HG02642 (cell line): Measurements from ENCODE around the gene NDUFS8.

Experiments used
- ATAC-seq: cut with Tn5 transposase; IDR thresholded peaks from one replicate; pipeline ENCODE4 v1.9.1; 2021; ENCODE audit warnings: mild to moderate bottlenecking; ENCODE audit not compliant: unreplicated experiment, poor library complexity

The NDUFS8 gene

GRCh38 chr11:68014947-68015447 lies 15.5 kb upstream of the NDUFS8 start:
- ATAC-seq: no peak

- no peak for ATAC-seq
Observed at GRCh38 chr11:68015467-68015866, 15.0 kb upstream of the NDUFS8 start.

DNA sequence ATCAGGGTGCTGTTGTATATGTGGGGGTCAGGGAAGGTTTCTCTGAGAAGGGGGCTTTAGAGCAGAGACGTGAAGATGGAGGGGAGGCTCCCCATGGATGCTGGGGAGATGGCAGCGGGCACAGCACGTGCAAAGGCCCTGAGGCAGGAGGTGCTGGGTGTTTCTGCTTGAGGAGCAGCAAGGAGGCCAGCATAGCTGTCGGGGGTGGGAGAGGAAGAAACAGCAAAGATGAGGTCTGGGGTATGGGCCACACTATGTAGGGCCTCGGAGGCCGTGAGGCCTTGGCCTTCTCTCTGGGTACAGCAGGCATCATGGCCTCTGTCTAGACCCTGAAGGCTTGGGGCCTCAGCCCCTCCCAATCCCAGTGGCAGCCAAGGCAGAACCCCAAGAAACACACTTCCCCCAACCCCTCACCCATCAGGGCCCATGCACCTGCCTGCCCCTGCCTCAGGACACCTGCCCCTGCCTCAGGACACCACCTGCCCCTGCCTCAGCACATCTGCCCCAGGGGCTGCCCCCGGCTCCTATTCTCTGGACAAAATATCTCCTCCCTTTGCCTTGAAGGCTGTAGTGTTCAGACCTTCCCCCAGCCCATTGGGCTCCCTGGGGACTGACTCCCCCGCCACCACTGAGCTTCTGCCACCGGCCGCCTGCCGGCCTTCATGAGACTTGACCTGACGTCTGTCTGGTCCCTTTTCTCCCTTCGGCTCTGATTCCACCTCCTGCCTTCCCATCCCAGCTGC lies 14.1 kb upstream of the NDUFS8 start:
- ATAC-seq: no peak

GRCh38 chr11:68016904-68017817 lies 13.3 kb upstream of the NDUFS8 start:
- no peak for ATAC-seq

DNA sequence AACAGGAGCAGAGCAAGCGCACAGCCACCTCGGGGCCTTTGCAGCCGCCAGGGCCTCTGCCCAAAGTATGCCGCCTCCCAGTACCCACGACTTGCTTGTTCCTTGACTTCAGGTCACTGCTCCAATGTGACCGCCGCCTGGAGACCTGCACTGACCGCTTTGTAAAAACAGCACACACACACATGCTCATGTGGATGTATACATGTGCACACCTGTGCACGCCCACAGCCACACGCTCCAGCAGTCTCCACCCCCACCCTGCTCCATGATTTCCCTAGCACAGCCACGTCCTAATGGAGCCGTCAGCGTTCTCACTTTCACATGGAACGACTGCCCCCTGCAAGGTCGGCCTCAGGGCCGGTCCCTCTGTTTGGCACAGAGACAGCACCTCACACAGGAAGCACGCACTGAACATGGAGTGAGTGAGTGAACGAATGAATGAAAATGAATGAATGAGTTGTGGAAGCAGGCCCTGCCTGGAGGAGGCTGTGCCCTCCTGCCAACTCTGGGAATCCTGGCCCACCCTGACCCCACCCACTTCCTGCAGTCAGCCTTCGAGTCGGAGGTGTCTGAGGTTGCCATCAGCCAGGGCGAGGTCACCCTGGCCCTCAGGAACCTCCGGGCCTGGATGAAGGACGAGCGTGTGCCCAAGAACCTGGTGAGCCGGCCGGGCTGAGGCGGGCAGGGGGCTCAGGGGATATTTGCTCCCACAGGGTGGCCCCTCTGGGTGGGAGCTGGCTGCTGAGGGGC lies 12.3 kb upstream of the NDUFS8 start:
- ATAC-seq: no peak

DNA sequence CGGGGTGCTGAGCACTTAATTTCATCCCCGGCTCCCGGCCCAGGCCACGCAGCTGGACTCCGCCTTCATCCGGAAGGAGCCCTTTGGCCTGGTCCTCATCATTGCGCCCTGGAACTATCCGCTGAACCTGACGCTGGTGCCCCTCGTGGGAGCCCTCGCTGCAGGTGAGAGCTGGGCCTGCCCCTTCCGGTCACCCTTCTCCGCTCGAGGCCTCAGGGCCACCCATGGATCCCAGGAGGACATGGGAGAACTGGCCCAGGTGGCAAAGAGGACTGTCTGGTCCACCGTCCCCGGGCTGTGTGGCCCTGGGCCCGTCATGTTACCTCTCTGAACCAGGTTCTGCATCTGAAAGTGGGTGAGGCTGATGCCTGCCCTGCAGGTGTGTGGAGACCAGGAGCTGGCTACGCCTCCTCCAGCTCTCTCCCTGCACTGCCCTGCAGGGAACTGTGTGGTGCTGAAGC lies 11.7 kb upstream of the NDUFS8 start:
- no peak for ATAC-seq

DNA sequence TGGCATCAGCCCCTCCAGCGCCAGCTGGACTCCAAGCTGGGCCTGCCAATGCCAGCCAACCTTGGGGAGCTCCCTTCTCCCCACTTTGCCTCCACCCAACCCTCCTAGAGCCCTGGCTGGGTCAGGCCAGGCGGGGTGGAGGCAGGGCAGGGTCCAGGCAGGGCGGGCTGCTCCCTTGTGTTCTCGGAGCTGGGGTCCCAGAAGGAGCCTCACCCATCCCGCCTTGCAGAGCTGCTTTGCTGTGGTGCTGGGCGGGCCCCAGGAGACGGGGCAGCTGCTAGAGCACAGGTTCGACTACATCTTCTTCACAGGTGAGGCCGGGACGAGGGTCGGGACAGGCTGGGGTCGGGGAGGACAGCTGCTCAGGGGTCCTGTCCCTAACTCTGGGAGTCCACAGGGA lies 11.0 kb upstream of the NDUFS8 start:
- ATAC-seq: no peak

DNA sequence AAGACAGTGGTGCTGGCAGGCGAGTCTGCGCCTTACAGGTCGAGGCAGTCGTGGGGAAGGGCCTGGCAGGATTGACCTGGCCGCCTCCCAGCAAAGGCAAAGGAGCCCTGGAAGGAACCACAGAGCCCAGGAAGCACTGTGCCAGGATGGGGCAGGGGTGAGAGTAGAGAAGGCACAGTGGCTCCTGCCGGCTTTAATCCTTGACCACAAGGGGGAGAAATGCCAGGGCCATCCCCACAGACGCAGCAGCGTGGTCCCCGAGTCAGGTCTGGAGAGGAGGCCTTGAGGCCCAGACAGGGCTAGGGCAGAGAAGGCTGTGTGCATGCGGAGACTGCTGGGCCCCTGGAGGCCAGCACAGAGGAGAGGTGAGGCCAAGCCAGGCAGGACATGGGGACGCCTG lies 9.9 kb upstream of the NDUFS8 start:
- no peak for ATAC-seq

DNA sequence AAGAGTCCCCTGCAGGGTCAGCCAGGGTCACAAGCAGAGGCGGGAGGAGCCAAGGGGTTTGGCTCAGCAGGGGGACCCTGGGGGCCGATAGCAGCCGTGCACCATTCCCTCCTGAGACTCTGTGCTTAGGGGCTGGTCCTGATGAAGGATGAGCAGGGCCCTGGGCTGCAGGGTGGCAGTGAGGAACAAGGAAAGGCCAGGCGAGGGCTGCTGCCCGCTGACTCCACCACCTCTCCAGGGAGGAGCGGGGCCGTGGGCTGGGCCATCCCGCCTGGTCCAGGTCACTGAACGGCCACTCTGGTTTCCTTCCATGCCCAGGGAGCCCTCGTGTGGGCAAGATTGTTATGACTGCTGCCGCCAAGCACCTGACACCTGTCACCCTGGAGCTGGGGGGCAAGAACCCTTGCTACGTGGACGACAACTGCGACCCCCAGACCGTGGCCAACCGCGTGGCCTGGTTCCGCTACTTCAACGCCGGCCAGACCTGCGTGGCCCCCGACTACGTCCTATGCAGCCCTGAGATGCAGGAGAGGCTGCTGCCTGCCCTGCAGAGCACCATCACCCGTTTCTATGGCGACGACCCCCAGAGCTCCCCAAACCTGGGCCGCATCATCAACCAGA lies 9.2 kb upstream of the NDUFS8 start:
- no peak for ATAC-seq

DNA sequence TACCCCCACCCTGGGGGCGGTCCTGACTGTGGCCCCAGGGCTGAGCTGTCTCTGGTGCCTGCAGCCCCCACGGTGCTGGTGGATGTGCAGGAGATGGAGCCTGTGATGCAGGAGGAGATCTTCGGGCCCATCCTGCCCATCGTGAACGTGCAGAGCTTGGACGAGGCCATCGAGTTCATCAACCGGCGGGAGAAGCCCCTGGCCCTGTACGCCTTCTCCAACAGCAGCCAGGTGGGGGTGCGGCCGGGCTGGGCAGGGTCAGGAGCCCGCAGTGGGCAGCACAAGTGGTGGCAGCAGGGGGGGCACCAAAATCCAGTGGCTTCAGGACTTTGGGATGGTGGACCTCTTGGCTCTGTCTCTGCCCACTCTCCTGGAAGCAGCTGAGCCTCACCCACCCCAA lies 8.0 kb upstream of the NDUFS8 start:
- ATAC-seq: no peak

- no peak for ATAC-seq
Observed at GRCh38 chr11:68024508-68024907, 6.0 kb upstream of the NDUFS8 start.

GRCh38 chr11:68025047-68025446 lies 5.4 kb upstream of the NDUFS8 start:
- ATAC-seq: no peak

- ATAC-seq: no peak
Observed at GRCh38 chr11:68026391-68027105, 3.9 kb upstream of the NDUFS8 start.

- ATAC-seq: no peak
Observed at GRCh38 chr11:68027667-68028066, 2.8 kb upstream of the NDUFS8 start.

DNA sequence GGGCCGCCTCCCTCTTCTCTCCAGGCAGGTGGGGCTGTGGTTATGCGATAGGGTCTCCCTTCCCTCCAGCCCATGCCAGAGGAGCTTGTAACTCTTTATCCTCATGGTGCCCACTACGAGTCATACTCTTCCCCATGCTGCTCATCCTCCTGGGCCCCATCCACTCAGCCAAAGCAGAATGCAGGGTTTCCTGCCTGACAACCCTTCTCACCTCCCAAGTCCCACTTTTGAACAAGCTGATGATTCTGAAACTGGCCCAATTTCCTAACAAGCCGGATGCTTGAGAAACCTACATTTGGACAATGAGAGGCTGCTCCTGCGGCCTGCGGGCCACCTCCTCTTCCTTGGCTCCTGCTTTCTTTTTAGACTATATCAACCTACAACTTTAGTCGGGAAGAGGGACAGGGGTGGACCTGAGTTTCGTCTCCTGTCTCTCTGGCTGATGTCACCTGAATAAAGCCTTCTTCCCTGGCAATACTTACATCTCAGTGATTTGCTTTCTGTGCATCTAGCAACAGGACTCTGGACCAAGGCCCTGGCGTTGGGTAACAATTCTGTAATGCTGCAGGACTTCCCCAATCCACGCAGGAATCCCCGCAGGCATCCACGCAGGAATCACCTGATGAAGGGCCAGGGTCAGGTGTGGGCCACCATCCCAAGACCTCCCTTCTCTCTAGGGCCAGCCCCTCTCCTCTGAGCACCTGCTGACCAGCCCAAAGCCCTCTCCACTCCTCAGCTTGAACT lies 1.5 kb upstream of the NDUFS8 start:
- ATAC-seq: no peak

DNA sequence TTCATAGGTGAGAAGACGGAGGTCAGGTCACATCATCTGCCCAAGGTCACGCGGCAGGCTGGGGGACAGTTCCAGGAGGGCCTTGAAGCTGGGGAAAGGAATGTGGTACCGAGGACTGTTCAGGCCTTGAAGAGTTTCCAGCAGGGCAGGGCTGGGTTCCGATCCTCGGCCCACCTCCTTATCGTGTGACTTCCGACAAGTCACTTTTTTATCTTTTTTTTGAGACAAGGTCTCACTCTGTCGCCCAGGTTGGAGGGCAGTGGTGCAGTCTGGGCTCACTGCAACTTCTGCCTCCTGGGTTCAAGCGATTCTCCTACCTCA lies 623 bp downstream of the NDUFS8 start:
- ATAC-seq: no peak

GRCh38 chr11:68032003-68032402 lies 1.5 kb downstream of the NDUFS8 start:
- ATAC-seq: no peak

DNA sequence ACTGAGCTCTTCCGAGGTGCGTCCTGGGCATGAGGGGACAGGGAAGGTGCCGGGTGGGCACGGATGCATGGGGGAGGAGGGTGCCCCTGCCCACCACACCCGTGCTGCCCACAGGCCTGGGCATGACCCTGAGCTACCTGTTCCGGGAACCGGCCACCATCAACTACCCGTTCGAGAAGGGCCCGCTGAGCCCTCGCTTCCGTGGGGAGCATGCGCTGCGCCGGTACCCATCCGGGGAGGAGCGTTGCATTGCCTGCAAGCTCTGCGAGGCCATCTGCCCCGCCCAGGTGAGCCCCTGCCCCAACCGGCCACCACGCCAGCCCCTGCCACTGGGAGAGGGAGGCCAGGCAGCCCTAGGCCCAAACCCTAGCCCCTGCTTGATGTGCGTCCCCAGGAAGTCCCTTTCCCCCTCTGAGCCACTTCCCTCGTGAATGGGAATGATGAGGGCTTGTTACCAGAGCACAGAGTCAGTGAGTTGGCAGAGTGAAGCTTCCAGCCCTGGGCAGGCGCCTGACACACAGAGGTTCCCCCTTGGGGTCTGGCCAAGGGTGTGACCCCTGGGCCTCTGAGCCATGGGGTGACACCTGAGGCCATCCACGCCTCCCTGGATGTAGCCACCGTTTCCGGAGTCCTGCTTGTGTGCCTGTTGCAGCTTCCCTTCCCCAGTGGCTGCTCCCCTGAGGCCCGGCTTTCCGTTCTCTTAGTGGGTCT lies 2.7 kb downstream of the NDUFS8 start:
- no peak for ATAC-seq

DNA sequence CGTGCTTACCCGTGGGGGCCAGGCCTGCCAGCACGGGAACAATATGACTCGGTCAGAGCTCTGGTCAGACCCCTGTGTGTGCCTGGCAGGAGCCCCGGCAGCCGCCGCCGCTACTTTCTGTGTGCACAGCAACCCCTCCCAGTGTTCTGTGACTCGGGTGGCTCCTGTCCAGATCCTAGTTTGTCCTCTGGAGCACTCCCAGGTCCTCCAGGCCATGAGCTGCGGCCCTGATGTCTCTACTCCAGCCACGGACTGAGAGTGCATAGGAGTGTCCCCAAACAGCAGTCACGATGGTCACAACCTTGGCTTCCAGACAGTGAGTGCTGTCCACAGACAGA lies 3.2 kb downstream of the NDUFS8 start:
- no peak for ATAC-seq
